ENCODE measurements around the gene TUBAL3.

GRCh38 chr10:5393529-5393928 is 11.1 kb downstream of the TUBAL3 start:
- TF ChIP-seq POLR2A (IDR thresholded peaks at IDR 0.05) (no peak), CTCF (IDR thresholded peaks at IDR 0.05) (no peak)

Data from adrenal gland (tissue), 5 donors.